Measurements from ENCODE around the gene CLPTM1L. TPM values are rescaled to one million over a fixed set of nuclear protein-coding genes. Genes with fewer than 3 reads are reported as not detected.

CLPTM1L gene
- total RNA-seq, 1 donor from 2014 or later: 131 TPM

GRCh38 chr5:1385395-1386273 lies 40.7 kb upstream of the CLPTM1L start:
- H3K4me1 Mint-ChIP-seq (ENCODE audit: low read depth, unreplicated experiment): peaks cover 1% of the 10 kb centered on the region
- Histone ChIP-seq H3K4me1 (ENCODE audit: insufficient read depth, low read length) (peaks cover 9% of the 10 kb centered on the region), H3K27ac (ENCODE audit: low read depth, low read length) (no peak overlapping the region), H3K27me3 (ENCODE audit: insufficient read depth, low read length) (peaks cover 20% of the 10 kb centered on the region), H3K79me2 (ENCODE audit: insufficient read depth, low read length) (no peaks in the 10 kb centered on the region), H3K9ac (ENCODE audit: low read length) (peak overlapping the region; percentile 41), H3K4me3 (ENCODE audit: insufficient read depth, low read depth, low read length) (peak overlapping the region; percentile 56), H3K4me2 (ENCODE audit: low read length) (peak overlapping the region; percentile 88), H3K9me3 (ENCODE audit: insufficient read depth, low read depth, low read length) (peaks cover 3% of the 10 kb centered on the region), H4K20me1 (ENCODE audit: insufficient read depth, low read length) (no peaks in the 10 kb centered on the region), H3K36me3 (ENCODE audit: insufficient read depth, low read length) (no peaks in the 10 kb centered on the region), H2AFZ (ENCODE audit: low read depth, low read length) (peak overlapping the region; percentile 87)
- FAIRE-seq (no peak), DNase-seq (ENCODE audit: low read depth) (peak; percentile 4)
- no peaks in the 10 kb centered on the region for H3K36me3 Mint-ChIP-seq (ENCODE audit: low read depth, unreplicated experiment)
- peaks cover 2% of the 10 kb centered on the region for H3K9me3 Mint-ChIP-seq (ENCODE audit: unreplicated experiment)
- peaks cover 79% of the 10 kb centered on the region for H3K27me3 Mint-ChIP-seq (ENCODE audit: low read depth, unreplicated experiment)
- TF ChIP-seq EZH2 (IDR thresholded peaks at IDR 0.05; ENCODE audit: insufficient read depth, low read length) (no peak), CTCF (IDR thresholded peaks at IDR 0.05; ENCODE audit: insufficient read depth, low read depth, low read length) (no peak)
- peak overlapping the region; percentile 84 for H3K4me3 Mint-ChIP-seq (ENCODE audit: unreplicated experiment)
- H3K27ac Mint-ChIP-seq (ENCODE audit: unreplicated experiment): no peak overlapping the region

GRCh38 chr5:1384521-1384920 lies 39.6 kb upstream of the CLPTM1L start:
- Mint-ChIP-seq H3K27me3 (ENCODE audit: low read depth, unreplicated experiment) (peaks cover 79% of the 10 kb centered on the region), H3K4me1 (ENCODE audit: low read depth, unreplicated experiment) (peaks cover 1% of the 10 kb centered on the region), H3K9me3 (ENCODE audit: unreplicated experiment) (peaks cover 7% of the 10 kb centered on the region), H3K27ac (ENCODE audit: unreplicated experiment) (no peak overlapping the region), H3K4me3 (ENCODE audit: unreplicated experiment) (no peak overlapping the region), H3K36me3 (ENCODE audit: low read depth, unreplicated experiment) (no peaks in the 10 kb centered on the region)
- no peaks in the 10 kb centered on the region for H3K36me3 ChIP-seq (ENCODE audit: insufficient read depth, low read length)
- H3K79me2 ChIP-seq (ENCODE audit: insufficient read depth, low read length): no peaks in the 10 kb centered on the region
- no peak overlapping the region for H3K9ac ChIP-seq (ENCODE audit: low read length)
- H3K27me3 ChIP-seq (ENCODE audit: insufficient read depth, low read length): peaks cover 23% of the 10 kb centered on the region
- TF ChIP-seq CTCF (IDR thresholded peaks at IDR 0.05; ENCODE audit: insufficient read depth, low read depth, low read length) (no peak), EZH2 (IDR thresholded peaks at IDR 0.05; ENCODE audit: insufficient read depth, low read length) (no peak)
- H3K27ac ChIP-seq (ENCODE audit: low read depth, low read length): no peak overlapping the region
- no peak overlapping the region for H3K4me2 ChIP-seq (ENCODE audit: low read length)
- DNase-seq (ENCODE audit: low read depth): no peak
- no peak overlapping the region for H2AFZ ChIP-seq (ENCODE audit: low read depth, low read length)
- H3K4me3 ChIP-seq (ENCODE audit: insufficient read depth, low read depth, low read length): no peak overlapping the region
- peaks cover 3% of the 10 kb centered on the region for H3K9me3 ChIP-seq (ENCODE audit: insufficient read depth, low read depth, low read length)
- H4K20me1 ChIP-seq (ENCODE audit: insufficient read depth, low read length): no peaks in the 10 kb centered on the region
- FAIRE-seq: no peak
- peaks cover 9% of the 10 kb centered on the region for H3K4me1 ChIP-seq (ENCODE audit: insufficient read depth, low read length)

- Histone ChIP-seq H3K4me3 (ENCODE audit: insufficient read depth, low read depth, low read length) (no peak overlapping the region), H3K4me2 (ENCODE audit: low read length) (no peak overlapping the region), H3K27ac (ENCODE audit: low read depth, low read length) (no peak overlapping the region), H3K9ac (ENCODE audit: low read length) (no peak overlapping the region), H3K4me1 (ENCODE audit: insufficient read depth, low read length) (peaks cover 9% of the 10 kb centered on the region), H3K27me3 (ENCODE audit: insufficient read depth, low read length) (peaks cover 23% of the 10 kb centered on the region), H2AFZ (ENCODE audit: low read depth, low read length) (no peak overlapping the region), H3K79me2 (ENCODE audit: insufficient read depth, low read length) (no peaks in the 10 kb centered on the region), H4K20me1 (ENCODE audit: insufficient read depth, low read length) (no peaks in the 10 kb centered on the region), H3K36me3 (ENCODE audit: insufficient read depth, low read length) (no peaks in the 10 kb centered on the region), H3K9me3 (ENCODE audit: insufficient read depth, low read depth, low read length) (peaks cover 3% of the 10 kb centered on the region)
- H3K4me1 Mint-ChIP-seq (ENCODE audit: low read depth, unreplicated experiment): peaks cover 1% of the 10 kb centered on the region
- DNase-seq (ENCODE audit: low read depth) (no peak), FAIRE-seq (no peak)
- H3K27me3 Mint-ChIP-seq (ENCODE audit: low read depth, unreplicated experiment): peaks cover 75% of the 10 kb centered on the region
- TF ChIP-seq CTCF (IDR thresholded peaks at IDR 0.05; ENCODE audit: insufficient read depth, low read depth, low read length) (no peak), EZH2 (IDR thresholded peaks at IDR 0.05; ENCODE audit: insufficient read depth, low read length) (no peak)
- no peak overlapping the region for H3K27ac Mint-ChIP-seq (ENCODE audit: unreplicated experiment)
- H3K36me3 Mint-ChIP-seq (ENCODE audit: low read depth, unreplicated experiment): no peaks in the 10 kb centered on the region
- H3K9me3 Mint-ChIP-seq (ENCODE audit: unreplicated experiment): peaks cover 8% of the 10 kb centered on the region
- no peak overlapping the region for H3K4me3 Mint-ChIP-seq (ENCODE audit: unreplicated experiment)
Measured at GRCh38 chr5:1383886-1384401, 39.0 kb upstream of the CLPTM1L start.

Measured in astrocyte (in vitro differentiated cells and primary cell).